BLaER1 (cell line): Measurements from ENCODE around the gene ZFP36L1.

ENCODE experiments used
- H3K27ac ChIP-seq: shearing (Covaris generic); formaldehyde crosslinking; 2 replicates; pipeline ENCODE4 v1.8.1; 2022
- H3K27me3 ChIP-seq: shearing (Covaris generic); formaldehyde crosslinking; 2 replicates; pipeline ENCODE4 v1.8.1; 2022
- H3K36me3 ChIP-seq: shearing (Covaris generic); formaldehyde crosslinking; 2 replicates; pipeline ENCODE4 v1.8.1; 2022
- H3K4me1 ChIP-seq: shearing (Covaris generic); formaldehyde crosslinking; 2 replicates; pipeline ENCODE4 v1.8.1; 2022
- H3K4me2 ChIP-seq: shearing (Covaris generic); formaldehyde crosslinking; 2 replicates; pipeline ENCODE4 v1.8.1; 2022
- H3K4me3 ChIP-seq: shearing (Covaris generic); formaldehyde crosslinking; 2 replicates; pipeline ENCODE4 v1.8.1; 2022
- H3K9ac ChIP-seq: shearing (Covaris generic); formaldehyde crosslinking; 2 replicates; pipeline ENCODE4 v1.8.1; 2022
- H3K9me3 ChIP-seq: shearing (Covaris generic); formaldehyde crosslinking; 2 replicates; pipeline ENCODE4 v1.8.1; 2022
- H4K20me1 ChIP-seq: shearing (Covaris generic); formaldehyde crosslinking; 2 replicates; pipeline ENCODE4 v1.8.1; 2022
- Cebpa-rat ChIP-seq: shearing (Covaris generic); IDR thresholded peaks from 2 replicates; pipeline ENCODE4 v1.8.1; 2022

Gene ZFP36L1

DNA sequence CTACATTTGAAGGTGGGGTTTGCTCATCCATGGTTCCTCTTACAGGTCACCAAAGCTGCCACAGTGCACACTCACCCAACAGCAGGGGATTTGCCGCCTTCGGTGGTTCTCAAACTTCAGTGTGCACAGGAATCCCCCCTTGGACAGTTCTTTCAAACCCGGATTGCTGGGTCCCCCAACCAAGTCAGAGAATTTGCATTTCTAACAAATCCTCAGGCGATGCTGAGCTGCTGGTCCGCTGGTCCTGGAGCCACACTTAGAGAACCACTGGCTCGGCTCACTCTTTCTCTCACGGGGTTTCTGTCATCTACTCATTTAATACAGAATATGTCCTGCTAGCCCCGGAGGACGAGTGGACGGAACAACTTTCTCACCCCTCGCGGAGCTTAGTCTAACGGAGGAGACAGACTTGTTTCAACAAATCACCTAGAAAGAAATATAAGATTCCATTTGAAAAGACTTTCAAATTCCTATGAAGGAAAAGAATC lies 24.1 kb upstream of the ZFP36L1 start:
- Histone ChIP-seq H3K27ac (peak overlapping the region; percentile 99), H3K36me3 (no peaks in the 10 kb centered on the region), H3K4me1 (peaks cover 92% of the 10 kb centered on the region), H3K9ac (peak overlapping the region; percentile 97), H4K20me1 (no peaks in the 10 kb centered on the region), H3K27me3 (no peaks in the 10 kb centered on the region), H3K9me3 (no peaks in the 10 kb centered on the region), H3K4me3 (peak overlapping the region; percentile 71), H3K4me2 (peak overlapping the region; percentile 83)
- TF ChIP-seq Cebpa-rat = no peak

DNA sequence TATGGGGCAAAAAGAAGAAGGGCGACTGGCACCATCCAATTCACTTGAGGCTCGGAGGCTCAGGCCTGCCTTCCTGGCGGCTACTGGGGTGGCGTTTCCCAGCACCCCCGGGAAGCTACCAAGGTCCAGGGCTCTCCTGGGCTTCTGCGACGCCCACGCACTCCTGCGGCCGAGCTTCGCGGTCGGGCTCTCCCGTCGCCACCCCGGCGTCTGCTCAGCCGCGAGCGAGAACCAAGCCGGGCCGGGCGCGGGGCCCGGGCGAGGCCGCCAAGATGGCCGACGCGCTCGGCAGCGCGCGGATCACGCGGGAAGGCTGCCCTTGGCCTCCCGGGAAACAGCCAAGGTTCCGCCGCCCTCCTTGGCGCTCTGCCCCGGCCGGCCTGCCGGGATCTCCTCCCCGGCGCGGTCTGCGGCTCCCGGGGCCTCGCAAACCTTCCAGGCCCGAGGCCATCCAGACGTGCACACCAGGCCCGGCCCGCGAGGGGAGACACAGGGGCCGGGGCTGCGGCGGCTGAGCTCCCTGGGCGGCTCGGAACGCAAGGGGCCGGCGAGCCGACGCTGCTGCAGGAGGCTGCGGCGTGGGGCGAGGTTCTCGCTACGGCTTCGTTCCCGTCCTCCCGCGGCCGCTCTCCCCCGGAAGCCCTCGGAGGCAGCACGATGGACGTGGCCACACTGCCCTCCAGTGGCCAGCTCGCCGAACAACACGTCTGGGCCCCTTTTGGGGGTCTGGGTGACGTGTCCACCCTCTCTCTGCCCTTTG lies 23.5 kb upstream of the ZFP36L1 start:
- peak overlapping the region; percentile 99 for H3K27ac ChIP-seq
- H3K36me3 ChIP-seq = no peaks in the 10 kb centered on the region
- peak overlapping the region; percentile 97 for H3K9ac ChIP-seq
- peak overlapping the region; percentile 71 for H3K4me3 ChIP-seq
- no peaks in the 10 kb centered on the region for H4K20me1 ChIP-seq
- no peaks in the 10 kb centered on the region for H3K27me3 ChIP-seq
- peaks cover 89% of the 10 kb centered on the region for H3K4me1 ChIP-seq
- H3K9me3 ChIP-seq = no peaks in the 10 kb centered on the region
- no peak for TF ChIP-seq Cebpa-rat
- H3K4me2 ChIP-seq = peak overlapping the region; percentile 83

DNA sequence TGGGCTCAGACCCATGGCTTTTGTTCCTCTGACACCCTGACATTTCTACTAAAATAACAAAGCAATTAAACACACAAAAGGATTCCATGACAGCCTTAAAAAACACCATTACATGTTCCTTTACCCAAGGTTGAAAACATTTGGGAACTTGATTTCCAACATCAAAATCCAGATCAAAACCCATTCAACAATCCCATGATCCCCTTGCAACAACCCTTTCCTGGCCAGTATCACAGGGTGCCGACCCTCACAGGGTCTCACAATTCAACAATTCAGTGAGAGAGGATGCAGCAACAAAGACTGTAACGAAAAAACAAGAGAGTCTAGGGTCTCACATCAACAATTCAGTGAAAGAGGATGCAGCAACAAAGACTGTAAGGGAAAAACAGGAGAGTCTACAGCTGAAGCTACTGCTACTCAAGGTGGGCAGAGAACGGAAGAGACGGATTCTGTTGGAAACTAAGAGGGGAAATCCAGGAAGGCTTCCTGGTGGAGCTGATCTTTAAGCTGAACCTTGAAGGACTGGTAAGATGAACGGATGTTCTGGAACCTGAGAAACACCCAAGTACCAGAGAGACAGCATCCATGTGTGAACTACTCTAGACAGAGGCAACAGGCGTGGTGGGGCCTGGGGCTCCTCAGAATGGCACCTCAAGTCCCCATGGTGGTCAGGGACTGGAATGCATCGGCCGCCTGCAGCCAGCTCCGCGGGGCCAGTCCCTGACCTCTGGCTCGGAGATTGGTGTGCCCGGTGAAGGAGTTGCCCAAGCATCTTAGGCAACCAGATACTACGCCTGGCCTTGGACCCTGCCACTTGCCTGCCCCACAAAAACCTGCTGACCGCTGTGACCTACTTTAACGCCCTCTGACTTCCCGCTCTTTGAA lies 22.7 kb upstream of the ZFP36L1 start:
- Histone ChIP-seq H3K4me1 (peaks cover 89% of the 10 kb centered on the region), H3K36me3 (no peaks in the 10 kb centered on the region), H3K4me2 (peak overlapping the region; percentile 83), H4K20me1 (no peaks in the 10 kb centered on the region), H3K27ac (peak overlapping the region; percentile 99), H3K9me3 (no peaks in the 10 kb centered on the region), H3K27me3 (no peaks in the 10 kb centered on the region), H3K4me3 (peak overlapping the region; percentile 71), H3K9ac (peak overlapping the region; percentile 97)
- TF ChIP-seq Cebpa-rat = no peak

DNA sequence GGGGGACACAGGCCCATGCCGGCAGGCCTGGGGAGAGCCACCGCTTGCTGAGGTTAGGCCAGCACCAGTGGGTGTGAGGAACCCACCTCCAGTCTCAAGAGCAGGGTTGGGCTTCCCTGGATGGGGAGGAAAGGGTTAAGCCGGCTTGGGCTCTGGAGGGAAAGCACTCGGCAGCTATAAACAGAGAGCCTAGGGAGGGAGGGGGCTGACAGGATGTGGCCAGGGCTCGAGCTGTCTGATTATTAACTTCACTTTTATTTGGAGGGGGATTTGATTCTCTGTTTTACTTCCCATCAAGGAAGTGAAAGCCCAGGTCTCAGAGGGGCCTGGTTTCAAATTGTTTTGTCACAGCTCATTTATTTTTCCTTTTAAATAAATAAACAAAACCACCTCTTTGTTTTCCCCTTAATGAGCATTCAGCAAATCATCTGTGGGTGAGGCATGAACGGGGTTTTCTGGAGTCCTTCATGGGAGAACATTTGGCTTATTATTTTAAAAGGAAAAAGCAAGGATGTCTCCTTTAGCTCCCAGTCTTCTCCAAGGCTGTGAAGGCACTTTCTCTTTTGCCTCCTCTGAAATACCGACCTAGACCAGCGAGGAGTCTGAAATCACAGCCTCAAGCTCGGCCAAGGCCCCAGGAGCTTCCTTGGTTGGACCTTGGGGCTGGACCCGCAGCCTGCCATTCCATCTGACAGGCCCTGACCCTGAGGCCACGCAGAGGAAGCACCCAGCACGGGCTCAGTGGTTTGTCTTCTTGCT lies 21.9 kb upstream of the ZFP36L1 start:
- Histone ChIP-seq H4K20me1 (no peaks in the 10 kb centered on the region), H3K36me3 (no peaks in the 10 kb centered on the region), H3K4me2 (peak overlapping the region; percentile 83), H3K9ac (peak overlapping the region; percentile 97), H3K9me3 (no peaks in the 10 kb centered on the region), H3K27ac (peak overlapping the region; percentile 99), H3K27me3 (no peaks in the 10 kb centered on the region), H3K4me3 (peak overlapping the region; percentile 71), H3K4me1 (peaks cover 88% of the 10 kb centered on the region)
- no peak for TF ChIP-seq Cebpa-rat

DNA sequence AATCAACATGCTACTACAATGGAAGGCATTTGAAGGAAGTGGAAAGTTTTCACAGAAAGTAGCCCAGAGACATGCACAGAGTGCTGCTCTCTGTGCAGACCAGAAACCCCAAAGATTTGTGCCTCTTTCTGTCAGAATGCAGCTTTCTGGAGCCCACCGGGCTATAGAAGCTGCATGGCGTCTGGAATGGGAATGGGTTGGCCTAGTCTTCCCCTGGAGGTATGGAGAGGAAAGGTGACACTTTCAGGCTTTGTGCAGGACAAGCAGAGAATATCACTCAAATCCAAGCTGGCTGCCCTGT lies 21.3 kb upstream of the ZFP36L1 start:
- peak overlapping the region; percentile 71 for H3K4me3 ChIP-seq
- no peaks in the 10 kb centered on the region for H3K27me3 ChIP-seq
- peak overlapping the region; percentile 97 for H3K9ac ChIP-seq
- H3K4me1 ChIP-seq = peaks cover 87% of the 10 kb centered on the region
- peak overlapping the region; percentile 99 for H3K27ac ChIP-seq
- no peaks in the 10 kb centered on the region for H3K9me3 ChIP-seq
- TF ChIP-seq Cebpa-rat = no peak
- H4K20me1 ChIP-seq = no peaks in the 10 kb centered on the region
- H3K4me2 ChIP-seq = peak overlapping the region; percentile 83
- H3K36me3 ChIP-seq = no peaks in the 10 kb centered on the region

DNA sequence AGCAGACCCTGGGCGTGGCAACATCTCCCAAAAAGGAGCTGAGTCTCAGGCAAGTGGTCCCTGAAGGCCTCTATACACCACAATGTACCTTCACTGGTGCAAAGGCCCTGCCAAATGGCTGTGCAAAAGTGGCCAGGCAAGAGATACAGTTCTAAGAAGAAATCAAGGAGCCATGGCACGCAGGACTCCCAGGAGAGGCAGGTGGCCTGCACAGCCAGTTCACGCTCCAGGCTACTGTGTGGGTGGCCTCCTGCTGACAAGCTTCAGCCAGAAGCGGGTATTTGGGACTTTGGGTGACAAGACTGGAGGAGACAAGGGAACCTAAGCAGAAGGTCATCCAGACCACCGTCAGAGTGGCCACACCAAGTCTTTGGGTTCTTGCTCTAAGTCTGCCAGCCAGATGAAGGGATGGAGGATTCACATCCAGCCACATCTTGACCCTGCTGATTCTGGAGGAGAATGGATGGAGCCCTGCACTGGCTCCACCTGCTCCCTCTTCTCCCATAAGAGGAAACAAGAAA lies 20.5 kb upstream of the ZFP36L1 start:
- Histone ChIP-seq H3K4me3 (peak overlapping the region; percentile 71), H4K20me1 (no peaks in the 10 kb centered on the region), H3K9ac (peak overlapping the region; percentile 97), H3K4me1 (peaks cover 87% of the 10 kb centered on the region), H3K27ac (peak overlapping the region; percentile 99), H3K27me3 (no peaks in the 10 kb centered on the region), H3K9me3 (peaks cover 8% of the 10 kb centered on the region; the same call in 1 of the 2 replicates), H3K4me2 (peak overlapping the region; percentile 83), H3K36me3 (no peaks in the 10 kb centered on the region)
- TF ChIP-seq Cebpa-rat = no peak

DNA sequence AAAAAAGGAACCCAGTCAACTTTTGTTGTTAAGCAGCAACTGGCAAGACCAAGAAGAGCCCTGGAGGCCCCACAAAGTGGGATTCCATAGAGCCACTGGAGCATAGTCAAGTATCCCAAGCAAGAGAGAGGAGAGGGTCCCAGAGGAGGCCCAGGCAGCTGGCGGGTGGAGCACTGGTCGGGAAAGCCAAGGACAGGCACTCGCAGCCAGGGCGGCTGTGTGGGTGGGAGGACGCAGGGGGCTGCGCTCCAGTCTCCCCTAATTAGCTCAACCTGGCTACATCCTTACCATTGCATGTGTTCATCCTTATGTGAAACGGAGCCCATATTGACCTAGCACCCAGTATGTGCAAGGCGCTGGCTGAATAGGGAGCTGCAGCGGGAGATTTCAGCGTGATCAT lies 18.3 kb upstream of the ZFP36L1 start:
- Histone ChIP-seq H4K20me1 (no peaks in the 10 kb centered on the region), H3K36me3 (no peaks in the 10 kb centered on the region), H3K4me1 (peaks cover 93% of the 10 kb centered on the region), H3K9ac (no peak overlapping the region), H3K27ac (no peak overlapping the region), H3K27me3 (no peaks in the 10 kb centered on the region), H3K4me3 (no peak overlapping the region), H3K4me2 (0 out of 2 replicates have a peak overlapping the region, but pooled peaks have one; percentile 6), H3K9me3 (peaks cover 10% of the 10 kb centered on the region; the same call in 1 of the 2 replicates)
- TF ChIP-seq Cebpa-rat = no peak

DNA sequence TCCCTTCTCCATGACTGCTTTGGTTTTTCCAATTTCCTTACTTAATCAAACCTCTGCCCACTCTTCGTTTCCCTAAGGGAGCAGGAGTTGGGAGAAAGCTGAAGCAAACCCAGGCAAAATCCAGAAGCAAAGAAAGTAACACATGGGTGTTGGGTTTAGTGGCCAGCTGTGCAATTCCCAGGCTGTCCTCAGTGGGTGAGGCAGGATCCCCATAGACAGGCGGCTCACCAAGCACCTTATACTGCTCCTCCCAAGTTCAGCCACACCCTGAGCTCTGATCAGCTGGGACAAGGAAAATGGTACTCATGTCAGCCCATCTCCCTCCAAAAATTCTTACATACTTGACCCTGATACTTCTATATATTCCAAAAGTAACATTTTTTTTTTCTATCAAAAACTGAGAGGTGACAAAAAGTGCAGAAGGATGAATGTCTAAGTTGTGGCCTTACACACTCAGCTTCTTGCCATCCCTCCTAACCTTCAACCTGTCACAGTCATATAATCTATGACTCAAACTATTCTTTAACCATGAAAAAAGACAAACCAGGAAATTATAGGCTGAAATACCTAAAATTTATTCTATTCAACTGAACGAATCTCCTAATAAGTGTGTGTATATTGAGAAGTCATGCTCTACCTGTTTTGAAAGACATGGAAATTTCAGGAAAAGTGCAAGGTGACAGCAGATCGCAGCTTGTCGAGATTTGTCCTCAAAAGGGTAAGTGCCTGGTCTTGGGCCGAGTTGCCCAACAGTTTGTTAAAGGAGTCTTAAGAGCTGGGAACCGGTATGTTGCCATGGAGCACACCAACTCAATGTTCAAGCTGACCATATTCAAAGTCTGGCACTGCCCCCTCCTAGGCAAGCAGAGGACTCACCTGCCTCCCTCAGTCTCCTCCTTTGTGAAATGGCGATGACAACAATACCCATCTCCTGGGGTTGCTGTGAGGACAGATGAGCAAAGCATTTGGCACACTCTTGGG lies 17.6 kb upstream of the ZFP36L1 start:
- H3K4me3 ChIP-seq = no peak overlapping the region
- peaks cover 10% of the 10 kb centered on the region; the same call in 1 of the 2 replicates for H3K9me3 ChIP-seq
- no peaks in the 10 kb centered on the region for H3K36me3 ChIP-seq
- no peaks in the 10 kb centered on the region for H3K27me3 ChIP-seq
- TF ChIP-seq Cebpa-rat = no peak
- no peak overlapping the region for H3K27ac ChIP-seq
- H3K9ac ChIP-seq = no peak overlapping the region; the same call in 1 of the 2 replicates
- peaks cover 93% of the 10 kb centered on the region for H3K4me1 ChIP-seq
- H3K4me2 ChIP-seq = 0 out of 2 replicates have a peak overlapping the region, but pooled peaks have one; percentile 10
- no peaks in the 10 kb centered on the region for H4K20me1 ChIP-seq
